HL-60 (cell line): ENCODE results near the gene SLC41A1.

Experiments
- DNase-seq, 2 experiments: peaks; one replicate each; pipeline ENCODE4 v3.0.0-alpha.2; 2010 to 2020; ENCODE audit warnings: low read depth in 1 of 2, low spot score in 1 of 2
- H3K27ac ChIP-seq: fragments of 250-450 bp; sonication (Bioruptor Pico); replicated peaks from 2 replicates; pipeline ENCODE4 v1.5.1; 2020; ENCODE audit warnings: mild to moderate bottlenecking, moderate library complexity
- H3K27me3 ChIP-seq: fragments of 250-450 bp; sonication (Bioruptor Pico); 2 replicates; pipeline ENCODE4 v1.5.1; 2021; ENCODE audit warnings: mild to moderate bottlenecking, moderate library complexity; ENCODE audit not compliant: insufficient read depth, poor library complexity, severe bottlenecking
- H3K4me3 ChIP-seq: replicated peaks from 2 replicates; pipeline ENCODE4 v1.5.1; 2011; ENCODE audit warnings: mild to moderate bottlenecking, control low read depth, low read length; ENCODE audit not compliant: insufficient read depth
- GABPA ChIP-seq: IDR thresholded peaks from 2 replicates; pipeline ENCODE4 v1.6.1; 2012; ENCODE audit warnings: low read depth
- POLR2AphosphoS5 ChIP-seq: IDR thresholded peaks from 2 replicates; pipeline ENCODE4 v1.6.1; 2012; ENCODE audit warnings: low read depth
- SPI1 ChIP-seq: IDR thresholded peaks from 2 replicates; pipeline ENCODE4 v1.6.1; 2012; ENCODE audit warnings: low read depth, mild to moderate bottlenecking, borderline replicate concordance
- TF ChIP-seq, protein P1 (sequence below): IDR thresholded peaks from 2 replicates; pipeline ENCODE4 v1.6.1; 2012; ENCODE audit warnings: low read depth; ENCODE audit not compliant: insufficient replicate concordance
- TF ChIP-seq, protein P2 (sequence below): IDR thresholded peaks from one replicate; pipeline ENCODE4 v1.5.1; 2011; ENCODE audit warnings: low read length, control low read depth, inconsistent platforms; ENCODE audit not compliant: insufficient read depth

Gene SLC41A1

DNA sequence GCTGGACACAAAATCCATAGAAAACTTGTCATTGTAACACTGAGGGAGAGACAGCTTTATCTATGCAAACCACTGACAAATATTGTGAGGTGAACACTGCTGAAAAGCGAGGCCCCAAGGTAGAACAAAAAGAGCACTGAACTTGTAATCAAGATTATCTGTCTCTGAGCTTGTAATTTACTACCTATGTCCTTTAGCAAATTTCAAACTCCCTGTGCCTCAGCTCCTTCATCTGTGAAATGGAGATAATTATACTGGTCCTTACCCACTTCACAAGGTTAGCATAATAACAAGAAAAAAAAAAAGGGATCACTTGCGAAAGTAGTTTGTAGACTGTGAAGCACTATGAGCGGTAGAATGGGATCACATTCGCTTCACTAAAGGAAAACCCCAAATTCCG, 58.1 kb downstream of the SLC41A1 start:
- H3K4me3 ChIP-seq, result no peak overlapping the region
- no peak for DNase-seq
- no peak for TF ChIP-seq GABPA
- TF ChIP-seq, protein P1, sequence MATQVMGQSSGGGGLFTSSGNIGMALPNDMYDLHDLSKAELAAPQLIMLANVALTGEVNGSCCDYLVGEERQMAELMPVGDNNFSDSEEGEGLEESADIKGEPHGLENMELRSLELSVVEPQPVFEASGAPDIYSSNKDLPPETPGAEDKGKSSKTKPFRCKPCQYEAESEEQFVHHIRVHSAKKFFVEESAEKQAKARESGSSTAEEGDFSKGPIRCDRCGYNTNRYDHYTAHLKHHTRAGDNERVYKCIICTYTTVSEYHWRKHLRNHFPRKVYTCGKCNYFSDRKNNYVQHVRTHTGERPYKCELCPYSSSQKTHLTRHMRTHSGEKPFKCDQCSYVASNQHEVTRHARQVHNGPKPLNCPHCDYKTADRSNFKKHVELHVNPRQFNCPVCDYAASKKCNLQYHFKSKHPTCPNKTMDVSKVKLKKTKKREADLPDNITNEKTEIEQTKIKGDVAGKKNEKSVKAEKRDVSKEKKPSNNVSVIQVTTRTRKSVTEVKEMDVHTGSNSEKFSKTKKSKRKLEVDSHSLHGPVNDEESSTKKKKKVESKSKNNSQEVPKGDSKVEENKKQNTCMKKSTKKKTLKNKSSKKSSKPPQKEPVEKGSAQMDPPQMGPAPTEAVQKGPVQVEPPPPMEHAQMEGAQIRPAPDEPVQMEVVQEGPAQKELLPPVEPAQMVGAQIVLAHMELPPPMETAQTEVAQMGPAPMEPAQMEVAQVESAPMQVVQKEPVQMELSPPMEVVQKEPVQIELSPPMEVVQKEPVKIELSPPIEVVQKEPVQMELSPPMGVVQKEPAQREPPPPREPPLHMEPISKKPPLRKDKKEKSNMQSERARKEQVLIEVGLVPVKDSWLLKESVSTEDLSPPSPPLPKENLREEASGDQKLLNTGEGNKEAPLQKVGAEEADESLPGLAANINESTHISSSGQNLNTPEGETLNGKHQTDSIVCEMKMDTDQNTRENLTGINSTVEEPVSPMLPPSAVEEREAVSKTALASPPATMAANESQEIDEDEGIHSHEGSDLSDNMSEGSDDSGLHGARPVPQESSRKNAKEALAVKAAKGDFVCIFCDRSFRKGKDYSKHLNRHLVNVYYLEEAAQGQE, result no peak
- H3K27me3 ChIP-seq, result no peaks in the 10 kb centered on the region
- H3K27ac ChIP-seq, result no peak overlapping the region

DNA sequence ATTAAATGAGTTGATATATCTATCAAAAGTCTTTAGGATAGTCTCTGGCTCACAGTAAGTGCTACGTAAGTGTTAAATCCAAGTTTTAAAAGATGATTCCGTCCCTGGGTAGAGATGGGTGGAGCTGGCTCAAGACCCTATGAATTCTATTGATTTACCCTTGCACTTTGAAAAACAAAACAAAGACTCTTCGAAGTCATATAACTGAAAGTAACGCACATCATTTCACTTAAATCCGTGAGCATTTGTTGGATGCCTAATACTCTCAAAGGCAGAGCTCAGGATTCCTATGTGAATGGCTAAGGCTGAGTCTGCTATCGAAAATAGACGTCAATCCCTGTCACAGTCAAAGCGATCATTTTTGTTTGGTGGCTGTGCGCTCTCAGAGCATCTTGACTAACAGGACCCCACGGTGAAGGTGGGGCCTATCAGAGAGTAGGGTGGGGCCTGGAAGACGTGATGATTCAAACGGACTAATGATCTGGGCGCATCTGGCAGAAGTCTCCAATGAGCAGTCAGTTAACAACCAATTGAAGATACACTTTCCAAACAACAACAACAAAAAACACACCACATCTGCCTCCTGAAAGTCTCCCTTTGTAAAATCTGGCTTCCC, 61.9 kb downstream of the SLC41A1 start:
- Histone ChIP-seq H3K27ac (peak overlapping the region; percentile 98), H3K27me3 (no peaks in the 10 kb centered on the region), H3K4me3 (no peak overlapping the region)
- DNase-seq, result no peak
- TF ChIP-seq SPI1 (no peak), POLR2AphosphoS5 (no peak), GABPA (no peak)
- TF ChIP-seq, protein P2, sequence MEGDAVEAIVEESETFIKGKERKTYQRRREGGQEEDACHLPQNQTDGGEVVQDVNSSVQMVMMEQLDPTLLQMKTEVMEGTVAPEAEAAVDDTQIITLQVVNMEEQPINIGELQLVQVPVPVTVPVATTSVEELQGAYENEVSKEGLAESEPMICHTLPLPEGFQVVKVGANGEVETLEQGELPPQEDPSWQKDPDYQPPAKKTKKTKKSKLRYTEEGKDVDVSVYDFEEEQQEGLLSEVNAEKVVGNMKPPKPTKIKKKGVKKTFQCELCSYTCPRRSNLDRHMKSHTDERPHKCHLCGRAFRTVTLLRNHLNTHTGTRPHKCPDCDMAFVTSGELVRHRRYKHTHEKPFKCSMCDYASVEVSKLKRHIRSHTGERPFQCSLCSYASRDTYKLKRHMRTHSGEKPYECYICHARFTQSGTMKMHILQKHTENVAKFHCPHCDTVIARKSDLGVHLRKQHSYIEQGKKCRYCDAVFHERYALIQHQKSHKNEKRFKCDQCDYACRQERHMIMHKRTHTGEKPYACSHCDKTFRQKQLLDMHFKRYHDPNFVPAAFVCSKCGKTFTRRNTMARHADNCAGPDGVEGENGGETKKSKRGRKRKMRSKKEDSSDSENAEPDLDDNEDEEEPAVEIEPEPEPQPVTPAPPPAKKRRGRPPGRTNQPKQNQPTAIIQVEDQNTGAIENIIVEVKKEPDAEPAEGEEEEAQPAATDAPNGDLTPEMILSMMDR, result no peak
- TF ChIP-seq, protein P1, result no peak

DNA sequence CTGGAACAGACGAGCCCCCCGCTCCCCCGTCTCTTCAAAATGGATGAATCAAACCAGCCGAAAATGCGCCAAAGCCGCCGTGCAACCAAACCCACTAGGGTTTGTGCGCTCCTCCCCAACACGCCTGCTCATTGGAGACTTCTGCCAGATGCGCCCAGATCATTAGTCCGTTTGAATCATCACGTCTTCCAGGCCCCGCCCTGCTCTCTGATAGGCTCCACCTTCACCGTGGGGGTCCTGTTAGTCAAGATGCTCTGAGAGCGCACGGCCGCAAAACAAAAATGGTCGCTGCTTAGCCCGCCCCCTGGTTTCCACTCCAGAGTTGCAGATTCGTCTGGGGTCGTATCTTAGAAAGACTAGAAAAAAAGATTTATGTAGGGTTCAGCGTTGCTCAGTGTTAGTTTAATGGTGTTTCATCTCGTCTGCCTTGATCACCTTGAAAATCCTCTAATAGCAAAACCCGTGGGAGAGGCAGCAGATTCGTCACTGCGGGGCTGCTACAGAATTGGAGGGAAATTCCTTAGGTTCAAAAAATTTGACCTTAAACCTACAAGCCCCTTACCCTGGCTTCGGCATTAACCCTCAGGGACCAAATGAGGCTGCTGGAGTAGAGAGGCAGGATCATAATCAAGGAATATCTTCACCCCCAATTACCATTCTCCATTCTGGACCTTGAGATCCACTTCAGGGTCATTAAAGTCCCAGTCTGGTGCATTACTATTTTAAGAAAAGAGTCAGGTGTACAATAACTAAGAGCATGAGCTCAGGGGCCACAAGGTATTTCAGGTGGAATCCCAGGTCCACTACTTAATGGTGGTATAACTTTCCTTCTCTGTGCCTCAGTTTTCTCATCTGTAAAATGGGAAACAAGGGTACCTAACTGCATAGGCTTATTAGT, 62.6 kb downstream of the SLC41A1 start, which contains the start of gene NUCKS1:
NUCKS1 (minus strand) TSS at position 45 of the 898 bp plus-strand sequence. CDS start 209 bp downstream, outside the sequence.
- H3K27me3 ChIP-seq, result no peaks in the 10 kb centered on the region
- H3K4me3 ChIP-seq, result peak within 1 kb of the TSS; percentile 87
- H3K27ac ChIP-seq, result peak within 1 kb of the TSS; percentile 98
- peak; percentile 94 to 99 for DNase-seq
- TF ChIP-seq, protein P1, result peak; percentile 29
- TF ChIP-seq GABPA, result 0 out of 2 replicates have a peak, but pooled peaks have one; percentile 27
- no peak; the same call in 1 of the 2 replicates for TF ChIP-seq POLR2AphosphoS5
